AG20443 (cell line): Measurements from ENCODE around the gene RASGEF1C.
"Not testable (repeated sequence)": the region's sequence is repeated elsewhere in the genome, so short reads cannot be mapped to it uniquely, and the experiment has no call there.

Experiments
- DNase-seq: peaks from one replicate; pipeline ENCODE4 v3.0.0; 2012; ENCODE audit warnings: low spot score, mixed read lengths

The RASGEF1C gene

DNA sequence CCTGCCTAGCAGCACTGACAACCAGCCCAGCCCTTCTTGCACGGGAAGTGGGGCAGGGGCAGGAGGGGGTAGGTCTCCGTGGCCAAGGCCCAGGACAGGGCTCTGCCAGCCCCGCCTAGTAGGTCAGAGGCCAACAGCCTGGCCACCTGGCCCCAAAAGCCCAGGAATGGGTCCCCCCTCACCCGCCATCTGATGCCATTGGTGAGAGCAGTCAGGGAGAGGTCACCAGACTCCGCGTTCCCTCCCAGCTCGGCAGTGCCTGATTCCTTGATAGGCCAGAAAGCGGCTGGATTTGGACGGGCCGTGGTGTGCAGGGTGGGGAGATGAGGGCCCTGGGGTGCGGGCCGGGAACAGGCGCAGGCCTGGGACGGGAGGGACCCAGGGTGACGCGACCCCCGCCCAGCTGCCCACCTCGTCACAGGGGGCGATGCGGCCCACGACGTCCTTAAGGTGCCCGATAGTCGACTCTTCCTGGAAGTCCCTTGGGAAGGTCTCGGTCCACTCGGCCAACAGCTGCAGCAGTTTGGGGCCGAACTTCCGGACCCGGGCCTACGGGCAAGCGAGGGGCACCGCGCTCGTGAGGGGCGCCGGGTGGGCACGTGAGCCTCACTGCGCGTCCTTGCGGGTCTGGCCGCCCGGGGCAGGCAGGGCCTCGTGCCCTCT is 72.9 kb downstream of the RASGEF1C start:
- DNase-seq: no peak

DNA sequence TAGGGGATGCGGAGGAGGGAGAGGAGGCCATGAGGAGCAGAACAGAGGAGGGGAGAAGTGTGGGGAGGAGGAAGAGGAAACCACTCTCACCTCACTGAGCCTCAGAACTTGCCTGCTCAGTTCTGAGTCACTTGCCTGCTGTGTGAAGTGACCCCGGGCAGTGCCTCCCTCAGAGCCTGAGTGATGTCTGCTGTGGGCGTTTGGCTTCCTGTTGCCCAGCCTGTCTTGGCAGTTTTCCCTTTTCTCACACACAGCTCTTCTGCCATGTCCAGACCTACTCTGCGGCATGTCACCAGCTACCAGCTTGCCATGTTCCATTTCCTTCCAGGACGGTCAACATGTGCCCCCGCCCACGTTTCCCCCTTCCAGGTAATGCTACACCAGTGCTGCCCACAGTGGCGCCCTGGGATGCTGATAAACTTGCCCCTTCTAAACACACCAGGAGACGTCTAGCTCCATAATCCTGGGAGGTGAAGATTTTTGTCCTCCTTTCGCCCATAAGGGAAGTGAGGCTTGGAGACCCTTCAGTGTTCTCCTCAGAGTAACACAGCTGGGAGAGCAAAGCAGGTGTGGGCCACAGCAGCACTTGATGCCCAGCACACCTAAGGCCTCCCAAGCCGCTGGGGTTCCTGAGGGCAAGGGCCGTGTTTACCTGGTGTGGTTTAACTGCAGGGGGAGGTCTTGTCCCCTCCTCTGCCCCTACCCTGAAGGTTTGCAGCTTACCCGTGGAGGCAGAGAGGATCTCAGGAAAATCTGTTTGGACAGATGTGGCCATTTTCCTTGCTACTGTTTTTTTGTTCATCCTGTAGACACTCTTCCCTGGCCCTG is 73.7 kb downstream of the RASGEF1C start:
- DNase-seq: peak; percentile 46

DNA sequence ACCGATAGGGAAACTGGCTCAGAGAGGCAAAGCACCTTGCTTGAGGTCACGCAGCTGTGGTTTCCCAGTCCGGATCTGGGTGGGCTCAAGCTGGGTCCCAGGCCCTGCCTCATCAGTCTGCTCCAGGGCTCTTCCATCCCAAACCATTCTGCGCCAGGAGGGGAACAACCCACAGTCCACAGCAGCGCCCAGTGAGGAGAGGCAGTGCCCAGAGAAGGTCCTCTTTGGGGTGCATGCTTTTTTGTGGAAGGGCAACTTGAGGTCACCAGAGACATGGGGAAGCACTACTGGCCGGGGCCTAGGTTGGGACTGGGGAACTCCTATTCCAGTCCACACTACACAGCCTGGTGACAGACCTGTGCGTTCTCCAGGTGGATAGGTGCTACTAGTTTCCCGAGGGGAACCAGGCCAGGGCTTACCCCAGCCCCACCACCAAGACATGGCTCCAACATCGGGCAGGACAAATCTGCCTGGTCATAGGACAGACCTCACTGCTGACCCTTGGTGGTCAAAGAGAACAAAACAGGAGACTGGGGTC is 75.0 kb downstream of the RASGEF1C start:
- no peak for DNase-seq

DNA sequence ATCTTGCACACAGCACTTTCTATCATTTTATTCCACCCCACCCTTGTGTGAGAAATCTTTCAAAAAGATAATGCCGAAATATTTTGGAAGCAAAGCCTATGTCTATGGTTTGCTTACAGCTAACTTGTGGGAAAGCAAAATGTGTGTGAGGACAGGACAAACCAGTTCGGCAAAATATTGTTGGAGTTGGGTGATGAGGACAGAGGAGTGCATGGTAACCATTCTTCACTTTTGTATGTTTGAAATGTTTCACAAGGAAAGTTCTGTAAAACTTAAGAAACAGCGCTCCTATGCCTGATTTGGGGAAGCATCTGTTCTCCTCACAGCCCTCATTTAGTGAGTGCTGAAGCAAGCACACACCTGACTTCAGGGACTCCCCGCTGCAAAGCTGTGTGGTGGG is 75.5 kb downstream of the RASGEF1C start:
- DNase-seq: no peak

DNA sequence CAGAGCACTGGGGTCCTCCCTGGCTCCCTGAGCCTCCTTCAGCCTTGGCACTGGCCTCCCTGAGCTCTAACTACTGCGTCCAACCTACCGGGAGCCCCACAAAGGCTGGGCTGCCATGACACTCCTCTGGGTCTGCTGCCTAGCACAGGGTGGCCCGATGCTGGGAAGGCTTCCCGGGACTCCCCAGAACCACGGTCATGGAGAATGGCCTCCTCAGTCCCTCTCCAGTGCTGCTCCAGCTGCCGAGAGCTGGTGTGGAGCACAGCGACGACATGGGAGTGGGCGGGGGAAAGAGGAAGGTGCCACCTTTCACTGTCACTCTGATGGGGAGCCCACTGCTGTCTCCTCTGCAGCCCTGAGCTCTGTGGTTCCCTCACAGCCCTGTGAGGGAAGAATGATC is 76.0 kb downstream of the RASGEF1C start:
- DNase-seq: no peak

DNA sequence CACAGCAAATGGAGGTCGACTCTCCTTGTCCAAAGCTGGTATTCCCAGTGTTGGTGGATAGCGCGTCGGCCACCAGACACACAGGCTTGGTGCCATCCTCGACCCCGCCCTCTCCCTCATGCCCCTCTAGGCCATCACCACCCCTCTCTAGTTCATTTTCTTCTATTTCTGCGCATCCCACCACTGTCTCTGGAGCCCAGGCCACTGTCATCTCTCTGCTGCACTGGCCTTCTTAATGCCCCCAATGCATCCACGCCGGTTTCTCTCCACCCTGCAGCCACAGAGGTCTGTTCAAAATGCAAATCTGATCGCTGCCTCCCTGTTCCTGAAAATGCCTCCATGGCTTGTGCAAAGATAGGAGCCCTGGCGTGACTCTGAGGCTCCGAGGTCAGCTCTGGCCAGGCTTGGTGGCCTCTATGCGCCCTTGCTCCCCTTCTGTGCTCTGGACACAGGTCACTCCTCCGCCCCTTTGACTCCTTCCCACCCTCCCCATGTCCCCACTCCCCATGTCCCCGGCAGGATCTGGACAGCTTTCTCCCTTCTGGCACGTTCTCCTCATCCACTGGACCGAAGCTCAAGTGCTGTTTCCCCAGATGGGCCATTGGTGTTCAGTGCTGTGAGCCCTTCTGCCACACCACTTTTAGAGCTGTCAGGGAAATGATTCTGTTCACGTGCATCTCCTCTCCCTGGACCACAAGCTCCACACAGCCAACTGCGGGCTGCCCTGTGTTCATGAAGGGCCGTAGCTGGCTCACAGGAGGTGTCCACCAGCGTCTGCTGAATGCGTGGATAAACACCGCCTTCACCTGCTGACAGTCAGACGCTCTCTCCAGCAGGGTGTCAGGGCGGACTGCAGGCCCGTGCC is 77.9 kb downstream of the RASGEF1C start:
- DNase-seq: no peak

DNA sequence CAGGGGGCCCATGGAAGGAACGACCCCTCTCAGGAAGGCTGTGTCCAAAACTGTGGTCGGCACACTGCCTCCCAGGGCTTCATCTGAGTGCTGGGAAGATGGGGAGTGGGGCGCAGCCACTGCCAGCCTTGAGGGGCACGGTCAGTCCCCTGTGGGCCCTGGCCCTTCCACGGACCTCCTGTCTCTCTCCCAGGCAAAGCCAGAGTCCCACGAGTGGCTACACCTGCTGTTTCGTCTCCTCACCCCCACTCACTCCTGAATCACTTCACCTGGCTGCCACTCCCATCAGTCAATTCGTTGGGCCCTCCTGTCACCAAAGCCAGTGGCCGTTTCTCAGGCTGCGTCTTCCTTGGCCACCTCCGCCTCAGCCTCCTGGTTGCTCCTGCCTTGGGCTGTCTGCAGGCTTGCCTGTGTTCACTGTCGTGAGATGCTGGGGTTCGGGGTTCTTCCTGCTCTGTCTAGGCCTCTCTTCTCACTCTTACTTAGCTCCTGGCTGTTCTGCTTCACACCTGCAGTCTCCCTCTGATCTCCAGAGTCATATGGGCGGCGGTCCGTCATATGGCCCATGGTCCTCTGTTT is 78.6 kb downstream of the RASGEF1C start:
- no peak for DNase-seq

DNA sequence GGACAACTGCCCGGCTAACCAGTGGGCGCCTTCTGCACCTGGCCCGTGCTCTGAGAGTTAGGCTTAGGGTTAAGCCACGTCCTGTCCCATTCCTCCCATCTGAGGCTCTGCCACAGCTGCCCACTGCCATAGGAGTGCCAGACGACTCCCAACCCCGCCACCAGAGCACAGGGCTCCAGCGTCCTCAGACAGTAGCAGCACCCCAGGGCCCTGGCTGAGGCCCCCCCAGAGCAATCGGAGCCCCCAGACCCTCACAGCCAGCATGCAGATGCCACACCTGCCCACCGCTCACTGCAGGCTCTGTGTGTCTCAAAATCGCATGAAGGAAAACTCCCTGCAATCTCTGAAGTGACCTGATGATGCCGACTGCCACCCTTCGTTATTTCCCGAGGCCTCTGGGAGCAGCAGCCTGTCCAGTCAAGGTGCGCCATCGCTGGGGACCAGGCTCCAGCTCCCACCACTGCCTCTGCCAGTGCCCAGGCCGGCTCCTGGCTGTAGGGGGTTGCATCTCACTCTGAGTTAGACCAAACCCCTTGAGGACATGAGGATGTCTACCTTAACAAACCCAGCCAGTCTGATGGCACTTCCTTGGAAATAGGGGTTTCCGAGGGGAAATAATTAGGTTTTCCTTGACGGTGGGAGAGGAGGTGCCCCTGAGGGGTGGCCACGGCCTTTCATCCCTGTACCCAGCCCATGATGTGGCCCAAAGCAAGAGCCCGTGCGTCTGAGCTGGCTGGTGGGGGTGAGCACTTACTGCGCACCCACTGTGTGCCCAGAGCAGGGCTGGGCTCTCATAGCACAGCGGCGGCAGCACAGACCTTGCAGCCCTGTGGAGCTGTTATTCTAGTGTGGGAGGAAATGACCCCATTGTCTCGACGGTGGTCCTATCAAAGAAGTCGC is 79.5 kb downstream of the RASGEF1C start:
- no peak for DNase-seq

DNA sequence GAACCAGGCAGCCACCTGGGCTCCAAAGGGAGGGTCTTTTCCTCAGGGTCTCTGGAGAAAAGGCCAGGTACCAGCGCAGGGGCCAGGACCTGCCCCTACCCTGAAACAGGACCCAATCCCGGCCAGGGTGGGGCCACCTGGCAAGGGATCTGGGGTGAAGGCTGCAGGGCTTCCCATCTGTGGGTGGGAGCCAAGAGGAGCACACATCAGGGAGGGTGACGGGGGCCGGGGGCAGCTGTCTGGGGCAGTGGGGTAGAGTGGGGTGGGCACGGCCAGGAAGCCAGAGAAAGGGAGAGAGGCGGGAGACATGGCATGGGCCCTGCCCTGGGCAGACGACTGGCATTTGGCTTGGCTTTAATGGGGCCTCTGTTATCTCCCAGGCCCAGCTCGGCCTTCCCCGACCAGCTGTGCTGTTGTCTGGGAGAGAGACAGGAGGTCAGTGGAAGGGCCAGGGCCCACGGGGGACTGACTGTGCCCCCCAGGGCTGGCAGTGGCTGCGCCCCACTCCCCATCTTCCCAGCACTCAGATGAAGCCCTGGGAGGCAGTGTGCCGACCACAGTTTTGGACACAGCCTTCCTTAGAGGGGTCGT is 80.2 kb downstream of the RASGEF1C start:
- DNase-seq: peak; percentile 10

DNA sequence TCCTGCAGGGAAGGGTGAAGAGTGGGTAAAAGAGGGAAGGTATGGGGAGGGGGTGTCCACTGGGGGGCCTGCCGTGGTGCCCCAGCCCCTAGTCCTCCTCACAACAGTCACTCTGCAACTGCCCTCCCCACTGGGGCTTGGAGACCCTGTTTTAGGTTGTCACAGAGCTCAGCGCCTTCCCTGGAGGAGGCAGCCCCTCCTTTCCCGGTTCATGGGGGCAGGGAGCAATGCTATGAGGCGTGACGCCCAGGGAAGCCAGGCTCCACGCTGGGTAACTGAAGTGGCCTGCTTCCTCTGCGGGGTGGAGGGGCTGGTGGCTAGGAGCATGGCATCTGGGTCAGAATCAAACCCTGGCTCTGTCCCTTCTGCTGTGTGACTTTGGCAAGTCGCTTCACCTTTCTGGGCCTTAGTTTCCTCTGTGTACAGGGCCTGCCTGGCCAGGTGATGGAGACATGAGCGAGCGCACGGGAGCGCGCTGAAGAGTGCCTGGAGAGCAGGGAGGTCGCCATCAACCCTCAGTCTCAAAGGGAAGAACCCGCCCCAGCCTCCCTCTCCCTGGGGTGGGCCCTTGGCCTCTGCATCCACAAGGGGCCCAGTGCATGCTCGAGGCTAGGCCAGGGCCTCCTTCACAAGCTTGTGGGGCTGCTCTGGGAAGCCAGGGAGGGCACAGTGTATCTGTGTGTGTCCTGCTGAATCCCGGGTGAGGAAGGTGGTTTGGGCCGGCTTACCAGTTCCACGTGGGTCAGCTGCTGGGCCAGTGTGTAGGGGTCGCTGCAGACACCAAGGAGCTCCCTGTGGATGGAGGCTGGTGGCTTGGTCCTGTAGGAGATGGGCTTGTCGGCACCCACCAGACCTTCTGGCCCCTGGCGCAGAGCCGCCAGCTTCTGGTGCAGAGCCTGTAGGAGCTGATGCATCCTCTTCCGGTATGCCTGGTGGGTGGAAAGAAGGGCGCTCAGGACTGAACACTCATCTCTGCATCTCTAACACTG is 81.0 kb downstream of the RASGEF1C start:
- peak; percentile 11 for DNase-seq

DNA sequence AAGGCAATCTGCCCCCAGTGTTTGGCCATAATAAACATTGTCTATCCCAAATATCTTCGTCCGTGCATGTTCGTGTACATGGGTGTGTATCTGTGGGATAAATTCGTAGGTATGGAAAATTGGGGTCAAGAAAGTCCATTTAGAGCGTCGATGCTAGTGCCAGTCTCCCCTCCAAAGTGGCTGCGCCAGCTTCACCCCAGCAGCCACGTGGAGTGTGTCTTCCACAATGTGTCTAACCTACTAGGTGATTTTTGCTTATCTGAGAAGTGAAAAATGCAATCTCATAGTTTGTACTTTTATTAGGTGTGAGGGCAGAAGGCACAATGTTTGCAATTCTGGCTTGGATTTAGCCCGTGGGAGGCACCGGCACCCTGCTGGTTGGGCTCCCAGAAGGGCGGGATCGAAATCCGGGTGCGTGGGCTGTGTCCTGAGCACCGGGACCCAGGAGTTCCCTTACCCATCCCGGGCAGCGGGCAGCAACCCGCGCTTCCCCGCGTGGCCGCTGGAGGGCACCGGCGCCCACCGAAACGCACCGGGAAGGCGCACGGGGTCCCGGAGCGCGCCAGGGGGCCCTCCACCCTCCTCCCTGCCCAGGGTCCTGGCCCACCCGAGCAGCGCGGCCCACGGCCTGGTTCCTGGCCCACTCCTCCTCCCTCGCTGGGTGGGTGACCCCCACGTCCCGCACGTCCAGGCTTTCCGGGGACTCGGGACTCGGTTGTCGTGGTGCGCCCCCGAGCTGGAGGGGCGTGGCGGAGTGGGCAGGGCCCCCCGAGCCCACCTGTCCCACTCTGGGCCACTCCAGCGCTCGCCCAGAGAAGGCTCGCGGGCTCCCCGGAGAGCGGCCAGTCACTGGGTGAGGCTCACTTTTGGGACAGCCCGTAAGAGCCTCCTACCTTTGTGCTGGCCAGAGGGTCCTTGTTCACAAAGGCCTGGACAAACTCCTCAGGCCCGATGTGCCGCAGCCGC is 82.0 kb downstream of the RASGEF1C start:
- DNase-seq: peak; percentile 86

DNA sequence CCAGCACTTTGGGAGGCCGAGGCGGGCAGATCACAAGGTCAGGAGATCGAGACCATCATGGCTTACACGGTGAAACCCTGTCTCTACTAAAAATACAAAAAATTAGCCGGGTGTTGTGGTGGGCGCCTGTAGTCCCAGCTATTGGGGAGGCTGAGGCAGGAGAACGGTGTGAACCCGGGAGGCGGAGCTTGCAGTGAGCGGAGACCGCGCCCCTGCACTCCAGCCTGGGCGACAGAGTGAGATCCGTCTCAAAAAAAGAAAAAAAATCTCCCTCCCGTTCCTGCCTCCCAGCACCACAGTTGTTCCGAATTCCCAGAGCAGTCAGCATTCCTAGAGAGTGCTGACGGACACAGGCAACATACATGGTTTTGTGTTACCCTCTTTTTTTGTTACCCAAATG is 82.9 kb downstream of the RASGEF1C start:
- not testable (repeated sequence) for DNase-seq

DNA sequence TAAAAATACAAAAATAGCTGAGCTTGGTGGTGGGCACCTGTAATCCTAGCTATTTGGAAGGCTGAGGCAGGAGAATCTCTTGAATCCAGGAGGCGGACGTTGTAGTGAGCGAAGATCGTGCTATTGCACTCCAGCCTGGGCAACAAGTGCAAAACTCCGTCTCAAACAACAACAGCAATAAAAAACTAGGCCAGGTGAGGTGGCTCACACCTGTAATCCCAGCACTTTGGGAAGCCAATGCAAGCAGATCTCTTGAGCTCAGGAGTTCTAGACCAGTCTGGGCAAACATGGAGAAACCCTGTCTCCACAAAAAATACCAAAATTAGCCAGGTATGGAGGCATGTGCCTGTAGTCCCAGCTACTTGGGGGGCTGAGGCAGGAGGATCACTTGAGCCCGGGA is 84.3 kb downstream of the RASGEF1C start:
- not testable (repeated sequence) for DNase-seq

DNA sequence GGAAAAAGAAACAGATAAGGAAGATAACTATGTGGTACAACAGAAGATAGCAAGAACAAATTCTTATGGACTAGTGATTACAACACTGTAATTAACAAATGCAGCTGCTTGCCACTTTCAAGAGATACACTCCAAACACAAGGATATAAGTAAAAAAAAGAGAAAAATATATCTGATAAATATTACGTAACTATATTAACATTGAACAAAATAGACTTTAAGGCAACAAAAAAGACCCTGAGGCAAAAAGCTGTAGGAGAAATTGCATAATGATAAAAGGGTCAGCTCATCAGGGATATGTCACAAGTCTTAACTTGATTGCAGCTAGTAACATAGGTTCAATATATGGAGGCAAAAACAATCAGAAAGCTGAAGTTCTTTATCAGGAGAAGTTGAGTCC is 86.1 kb downstream of the RASGEF1C start:
- no peak for DNase-seq

DNA sequence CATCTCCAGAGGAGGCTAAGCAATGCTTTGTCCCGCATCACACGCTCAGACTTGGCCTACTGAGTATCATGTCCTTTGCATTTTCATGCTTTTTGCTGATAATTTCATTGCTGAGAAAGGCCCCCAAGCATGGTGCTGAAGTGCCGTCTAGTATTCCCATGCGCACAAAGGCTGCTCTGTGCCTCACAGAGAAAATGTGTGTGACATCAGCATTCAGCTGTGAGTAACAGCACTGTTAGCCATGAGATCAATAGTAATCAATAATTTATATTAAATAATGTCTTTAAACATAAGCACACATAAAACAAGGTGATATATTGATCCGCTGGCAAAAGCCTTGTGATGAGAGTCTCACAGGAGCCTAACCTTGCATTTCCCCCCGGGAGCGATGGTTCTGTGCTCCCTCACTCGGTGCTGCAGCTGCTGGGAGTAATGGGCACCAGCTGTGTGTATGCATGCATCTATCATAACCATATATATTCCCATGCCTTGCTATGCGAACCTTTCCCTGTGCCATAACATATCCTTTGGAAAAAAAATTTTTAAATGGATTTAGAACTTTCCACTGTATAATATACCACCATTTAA is 87.1 kb downstream of the RASGEF1C start:
- no peak for DNase-seq

DNA sequence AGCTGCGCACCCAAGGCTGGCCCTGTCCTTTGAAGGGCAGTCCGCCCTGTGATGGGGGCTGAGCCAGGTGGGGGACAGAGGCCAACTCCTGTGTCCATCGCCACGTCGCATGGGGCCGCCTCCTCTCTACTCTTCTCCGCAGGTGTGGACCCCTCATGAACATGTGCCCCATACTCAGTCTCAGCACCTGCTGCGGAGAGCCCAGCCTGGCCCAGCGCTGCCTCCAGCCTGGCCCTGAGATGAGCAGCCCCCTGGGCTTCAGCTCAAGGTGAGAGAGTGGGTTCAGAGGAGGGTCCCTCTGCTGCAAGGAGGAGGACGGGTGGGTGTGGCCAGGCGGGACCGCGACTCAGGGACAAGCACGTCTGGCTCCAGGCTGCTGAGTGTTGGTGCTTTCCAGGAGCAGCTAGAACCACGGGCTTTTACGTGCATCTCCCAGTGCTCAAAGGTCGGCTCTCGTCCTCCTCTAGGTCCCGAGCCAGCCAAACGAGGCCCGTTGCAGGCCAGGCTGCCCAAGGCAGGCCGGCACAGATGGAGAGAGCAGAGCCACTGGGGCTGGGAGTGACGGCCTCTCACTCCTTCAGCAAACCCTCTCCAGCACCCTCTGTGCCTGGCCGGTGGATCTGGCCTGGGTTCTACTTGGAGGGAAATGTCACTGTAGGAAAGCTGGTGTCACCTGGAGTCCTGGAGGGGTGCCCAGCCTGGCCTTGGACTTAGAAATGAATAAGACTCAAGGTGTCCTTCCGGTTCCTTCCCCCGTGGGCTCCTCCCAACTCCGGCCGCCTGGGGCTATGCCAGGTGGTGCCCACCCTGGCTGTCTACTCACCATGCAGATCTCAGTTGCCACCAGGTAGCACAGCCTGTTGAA is 88.5 kb downstream of the RASGEF1C start:
- DNase-seq: no peak

DNA sequence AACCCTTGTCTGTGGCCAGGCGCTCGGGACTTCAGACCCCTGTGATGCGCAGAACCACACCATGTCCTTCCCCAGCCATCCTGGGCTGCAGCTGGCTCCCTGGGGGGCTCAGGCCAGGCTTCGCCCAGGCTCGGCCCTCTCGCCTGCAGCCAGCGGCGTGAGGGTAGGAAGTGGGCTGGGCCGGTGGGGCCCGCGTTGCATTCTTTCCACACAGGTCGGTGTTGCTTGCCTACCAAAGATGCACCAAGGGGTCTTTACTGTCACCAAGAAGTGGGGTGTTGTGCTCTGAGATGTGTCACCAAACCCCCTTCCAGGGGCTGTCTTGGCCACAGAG is 89.1 kb downstream of the RASGEF1C start:
- no peak for DNase-seq
